Vagina (tissue), 2 donors: Measurements from ENCODE around the gene TFAP2A. TPM values are rescaled to one million over a fixed set of nuclear protein-coding genes. Genes with fewer than 3 reads are reported as not detected.

Source experiments
- DNase-seq, 2 donors: peaks; one replicate each; pipeline ENCODE4 v3.0.0-alpha.2; 2017; ENCODE audit errors: extremely low spot score in 2 of 2
- H3K27ac ChIP-seq: fragments of 200-600 bp; sonication (generic); one replicate; pipeline ENCODE4 v1.5.1; 2019
- H3K27me3 ChIP-seq: fragments of 200-600 bp; sonication (generic); one replicate; pipeline ENCODE4 v1.5.1; 2019
- H3K36me3 ChIP-seq, 2 donors: fragments of 200-600 bp; sonication (generic); one replicate each; pipeline ENCODE4 v1.5.1; 2017 to 2019
- H3K4me1 ChIP-seq: fragments of 200-600 bp; sonication (generic); one replicate; pipeline ENCODE4 v1.5.1; 2019
- H3K4me3 ChIP-seq, 2 donors: fragments of 200-600 bp; sonication (generic); 1 replicate in 1 of 2; 2 replicates in 1 of 2; pipeline ENCODE4 v1.5.1; 2016 to 2019
- H3K9me3 ChIP-seq: fragments of 200-600 bp; sonication (generic); one replicate; pipeline ENCODE4 v1.5.1; 2019
- CTCF ChIP-seq, 3 experiments: fragments of 450-650 bp in 2 of 3; fragments of 200-600 bp in 1 of 3; sonication (generic) in 1 of 3; IDR thresholded peaks; one replicate each; pipeline ENCODE4 v1.5.1; 2017 to 2019; ENCODE audit warnings: antibody characterized with exemption in 3 of 3, mild to moderate bottlenecking in 2 of 3, moderate library complexity in 2 of 3
- POLR2A ChIP-seq, 2 donors: fragments of 450-650 bp; IDR thresholded peaks; one replicate each; pipeline ENCODE4 v1.6.1; 2017; ENCODE audit warnings: antibody characterized with exemption in 2 of 2, mild to moderate bottlenecking in 2 of 2, moderate library complexity in 2 of 2
- POLR2AphosphoS5 ChIP-seq, 2 donors: sonication (generic); formaldehyde crosslinking; IDR thresholded peaks; one replicate each; pipeline ENCODE4 v1.9.0; 2017; ENCODE audit warnings: antibody characterized with exemption in 2 of 2, mild to moderate bottlenecking in 2 of 2, low read depth in 1 of 2; ENCODE audit not compliant: insufficient read depth in 1 of 2
- intact Hi-C: fragments of 100-400 bp; cut with DNase I; formaldehyde crosslinking; loops from one replicate; pipeline ENCODE4 v1.15.1; 2023
- total RNA-seq: library from RNA; depleted of rRNA; stranded (reverse); fragments of >200 nt; gene quantifications from one replicate; pipeline ENCODE4 v1.2.3, GENCODE V29; 2016

Gene TFAP2A
- total RNA-seq, 1 donor from 2014 or later: 19.4 TPM

GRCh38 chr6:10416863-10417641 is 2.2 kb upstream of the TFAP2A start:
- H3K27me3 ChIP-seq: peaks cover 11% of the 10 kb centered on the region
- no peak for TF ChIP-seq CTCF (IDR thresholded peaks at IDR 0.05)
- no peak for TF ChIP-seq POLR2A (IDR thresholded peaks at IDR 0.05)
- no peak for TF ChIP-seq POLR2AphosphoS5 (IDR thresholded peaks at IDR 0.05; ENCODE audit: insufficient read depth in 1 of 2, low read depth in 1 of 2)
- no peak for DNase-seq
- H3K4me1 ChIP-seq: peaks cover 33% of the 10 kb centered on the region
- intact Hi-C loops: no loop called here
- H3K4me3 ChIP-seq: peak overlapping the region; percentile 54 to 81
- H3K36me3 ChIP-seq: no peaks in the 10 kb centered on the region
- H3K27ac ChIP-seq: peak overlapping the region; percentile 74
- H3K9me3 ChIP-seq: no peaks in the 10 kb centered on the region

GRCh38 chr6:10416516-10416862 is 1.6 kb upstream of the TFAP2A start:
- Histone ChIP-seq H3K27ac (peak overlapping the region; percentile 74), H3K9me3 (no peaks in the 10 kb centered on the region), H3K27me3 (peaks cover 11% of the 10 kb centered on the region), H3K4me3 (peak overlapping the region; percentile 54 to 81), H3K36me3 (no peaks in the 10 kb centered on the region), H3K4me1 (peaks cover 36% of the 10 kb centered on the region)
- TF ChIP-seq CTCF (IDR thresholded peaks at IDR 0.05): no peak
- no peak for TF ChIP-seq POLR2AphosphoS5 (IDR thresholded peaks at IDR 0.05; ENCODE audit: insufficient read depth in 1 of 2, low read depth in 1 of 2)
- TF ChIP-seq POLR2A (IDR thresholded peaks at IDR 0.05): no peak
- intact Hi-C loops: no loop called here
- no peak for DNase-seq

GRCh38 chr6:10415617-10416480 is 975 bp upstream of the TFAP2A start:
- no peak for TF ChIP-seq POLR2AphosphoS5 (IDR thresholded peaks at IDR 0.05; ENCODE audit: insufficient read depth in 1 of 2, low read depth in 1 of 2)
- no peak for TF ChIP-seq CTCF (IDR thresholded peaks at IDR 0.05)
- TF ChIP-seq POLR2A (IDR thresholded peaks at IDR 0.05): no peak
- H3K9me3 ChIP-seq: no peaks in the 10 kb centered on the region
- no peak for DNase-seq
- H3K4me3 ChIP-seq: peak overlapping the region; percentile 54 to 81
- peaks cover 11% of the 10 kb centered on the region for H3K27me3 ChIP-seq
- H3K27ac ChIP-seq: peak overlapping the region; percentile 74
- peaks cover 42% of the 10 kb centered on the region for H3K4me1 ChIP-seq
- no peaks in the 10 kb centered on the region for H3K36me3 ChIP-seq
- intact Hi-C loops: no loop called here

GRCh38 chr6:10413850-10414738 is 780 bp downstream of the TFAP2A start:
- Histone ChIP-seq H3K4me3 (peak overlapping the region; percentile 54 to 81), H3K4me1 (peaks cover 44% of the 10 kb centered on the region), H3K27ac (peak overlapping the region; percentile 83), H3K9me3 (no peaks in the 10 kb centered on the region), H3K36me3 (no peaks in the 10 kb centered on the region), H3K27me3 (peaks cover 15% of the 10 kb centered on the region)
- intact Hi-C loops: no loop called here
- no peak for DNase-seq
- no peak for TF ChIP-seq CTCF (IDR thresholded peaks at IDR 0.05)
- TF ChIP-seq POLR2AphosphoS5 (IDR thresholded peaks at IDR 0.05; ENCODE audit: insufficient read depth in 1 of 2, low read depth in 1 of 2): no peak
- TF ChIP-seq POLR2A (IDR thresholded peaks at IDR 0.05): no peak
